H9 (cell line): ENCODE results near the gene MREG. TPM values are rescaled to one million over a fixed set of nuclear protein-coding genes. Genes with fewer than 3 reads are reported as not detected.

Experiments used
- DNase-seq: peaks from one replicate; pipeline ENCODE4 v3.0.0-alpha.2; 2017
- H2AFZ ChIP-seq: one replicate; pipeline ENCODE4 v1.6.1; 2013; ENCODE audit warnings: mild to moderate bottlenecking, low read length, control low read depth, moderate library complexity
- H2AK5ac ChIP-seq: 2 replicates; pipeline ENCODE4 v1.6.1; 2013; ENCODE audit warnings: low read length, control low read depth, mixed read lengths; ENCODE audit not compliant: insufficient read length
- H2BK120ac ChIP-seq: one replicate; pipeline ENCODE4 v1.6.1; 2013; ENCODE audit warnings: low read depth, mild to moderate bottlenecking, low read length, control low read depth, inconsistent platforms; ENCODE audit not compliant: poor library complexity, severe bottlenecking
- H2BK12ac ChIP-seq: 2 replicates; pipeline ENCODE4 v1.6.1; 2013; ENCODE audit warnings: low read length, control low read depth, mixed read lengths, low read depth; ENCODE audit not compliant: insufficient read length
- H2BK15ac ChIP-seq: 2 replicates; pipeline ENCODE4 v1.6.1; 2013; ENCODE audit warnings: low read depth, low read length, control low read depth
- H2BK20ac ChIP-seq: one replicate; pipeline ENCODE4 v1.6.1; 2013; ENCODE audit warnings: low read depth, mild to moderate bottlenecking, low read length, control low read depth, inconsistent platforms; ENCODE audit not compliant: poor library complexity, severe bottlenecking
- H2BK5ac ChIP-seq: 2 replicates; pipeline ENCODE4 v1.6.1; 2013; ENCODE audit warnings: low read length, control low read depth, mixed read lengths; ENCODE audit not compliant: insufficient read length
- H3K14ac ChIP-seq: 2 replicates; pipeline ENCODE4 v1.6.1; 2013; ENCODE audit warnings: low read length, control low read depth; ENCODE audit not compliant: insufficient read depth
- H3K18ac ChIP-seq: 2 replicates; pipeline ENCODE4 v1.6.1; 2013; ENCODE audit warnings: low read depth, mild to moderate bottlenecking, mixed read lengths, low read length, control low read depth; ENCODE audit not compliant: insufficient read length
- H3K23ac ChIP-seq: 2 replicates; pipeline ENCODE4 v1.6.1; 2013; ENCODE audit warnings: low read length, control low read depth, mixed read lengths, low read depth; ENCODE audit not compliant: insufficient read length
- H3K23me2 ChIP-seq: 2 replicates; pipeline ENCODE4 v1.6.1; 2013; ENCODE audit warnings: low read depth, mild to moderate bottlenecking, mixed read lengths, low read length, control low read depth; ENCODE audit not compliant: insufficient read length, poor library complexity, severe bottlenecking
- H3K27ac ChIP-seq: 2 replicates; pipeline ENCODE4 v1.5.1; 2013; ENCODE audit warnings: low read length, control low read depth, mixed read lengths, low read depth; ENCODE audit not compliant: insufficient read length
- H3K27me3 ChIP-seq: 2 replicates; pipeline ENCODE4 v1.6.1; 2013; ENCODE audit warnings: low read length, control low read depth, inconsistent platforms; ENCODE audit not compliant: insufficient read depth
- H3K4ac ChIP-seq: 2 replicates; pipeline ENCODE4 v1.6.1; 2013; ENCODE audit warnings: low read depth, mild to moderate bottlenecking, control low read depth, inconsistent platforms, low read length, moderate library complexity
- H3K4me1 ChIP-seq: 2 replicates; pipeline ENCODE4 v1.6.1; 2013; ENCODE audit warnings: low read length, control low read depth, inconsistent platforms; ENCODE audit not compliant: insufficient read depth
- H3K4me2 ChIP-seq: 2 replicates; pipeline ENCODE4 v1.6.1; 2013; ENCODE audit warnings: low read length, control low read depth, mixed read lengths; ENCODE audit not compliant: insufficient read length, insufficient read depth
- H3K56ac ChIP-seq: 2 replicates; pipeline ENCODE4 v1.6.1; 2013; ENCODE audit warnings: low read depth, mild to moderate bottlenecking, mixed read lengths, low read length, control low read depth; ENCODE audit not compliant: insufficient read length
- H3K79me1 ChIP-seq: 2 replicates; pipeline ENCODE4 v1.6.1; 2013; ENCODE audit warnings: low read depth, mild to moderate bottlenecking, moderate library complexity, low read length, control low read depth, inconsistent platforms; ENCODE audit not compliant: insufficient read depth, poor library complexity, severe bottlenecking
- H3K79me2 ChIP-seq: 2 replicates; pipeline ENCODE4 v1.6.1; 2013; ENCODE audit warnings: low read length, control low read depth, inconsistent platforms; ENCODE audit not compliant: insufficient read depth
- H3K9ac ChIP-seq: 2 replicates; pipeline ENCODE4 v1.6.1; 2013; ENCODE audit warnings: low read length, control low read depth, mixed read lengths; ENCODE audit not compliant: insufficient read length; ENCODE audit errors: extremely low read depth
- H3K9me3 ChIP-seq: one replicate; pipeline ENCODE4 v1.6.1; 2013; ENCODE audit warnings: low read depth, low read length, inconsistent platforms; ENCODE audit not compliant: control insufficient read depth
- H3T11ph ChIP-seq: one replicate; pipeline ENCODE4 v1.6.1; 2013; ENCODE audit warnings: mild to moderate bottlenecking, low read length, control low read depth, inconsistent platforms
- H4K20me1 ChIP-seq: one replicate; pipeline ENCODE4 v1.6.1; 2013; ENCODE audit not compliant: control insufficient read depth, insufficient read length, insufficient read depth
- H4K5ac ChIP-seq: 2 replicates; pipeline ENCODE4 v1.6.1; 2013; ENCODE audit warnings: low read depth, mild to moderate bottlenecking, mixed read lengths, low read length, control low read depth; ENCODE audit not compliant: insufficient read length
- H4K8ac ChIP-seq: replicated peaks from 2 replicates; pipeline ENCODE4 v1.6.1; 2013; ENCODE audit warnings: low read length, control low read depth, mixed read lengths, low read depth; ENCODE audit not compliant: insufficient read length
- H4K91ac ChIP-seq: 2 replicates; pipeline ENCODE4 v1.6.1; 2013; ENCODE audit warnings: low read depth, mild to moderate bottlenecking, moderate library complexity, mixed read lengths, low read length, control low read depth; ENCODE audit not compliant: insufficient read length
- H3K27ac Mint-ChIP-seq, 3 experiments: 2 replicates in 2 of 3; 3 replicates in 1 of 3; pipeline ENCODE4 v1.8.0; 2020 to 2021; ENCODE audit warnings: mixed read lengths in 3 of 3, mild to moderate bottlenecking in 1 of 3, moderate library complexity in 1 of 3
- H3K27me3 Mint-ChIP-seq: 2 replicates; pipeline ENCODE4 v1.8.0; 2021; ENCODE audit warnings: low read depth, mild to moderate bottlenecking, moderate library complexity, mixed read lengths
- H3K36me3 Mint-ChIP-seq, 3 experiments: 2 replicates in 2 of 3; 3 replicates in 1 of 3; pipeline ENCODE4 v1.8.0; 2020 to 2021; ENCODE audit warnings: low read depth in 3 of 3, mixed read lengths in 3 of 3; ENCODE audit not compliant: insufficient read depth in 1 of 3
- H3K4me1 Mint-ChIP-seq, 2 experiments: 2 replicates each; pipeline ENCODE4 v1.8.0; 2020; ENCODE audit warnings: mixed read lengths in 2 of 2
- H3K4me3 Mint-ChIP-seq, 2 experiments: 2 replicates in 1 of 2; 3 replicates in 1 of 2; pipeline ENCODE4 v1.8.0; 2020 to 2021; ENCODE audit warnings: mild to moderate bottlenecking in 2 of 2, mixed read lengths in 2 of 2, moderate library complexity in 1 of 2
- H3K9me3 Mint-ChIP-seq, 2 experiments: 2 replicates in 1 of 2; 3 replicates in 1 of 2; pipeline ENCODE4 v1.8.0; 2020; ENCODE audit warnings: mild to moderate bottlenecking in 2 of 2, mixed read lengths in 2 of 2, moderate library complexity in 1 of 2
- WGBS: extraction: QIAGEN DNeasy Blood & Tissue Kit; methylation state at CpG from one replicate; pipeline ENCODE4 v1.1.7; 2013; ENCODE audit warnings: missing lambda C conversion rate, low lambda C conversion rate, mixed read lengths; ENCODE audit not compliant: insufficient read length; ENCODE audit errors: extremely low coverage; 5-methylcytosine and 5-hydroxymethylcytosine counted together
- total RNA-seq: library from RNA; stranded (reverse); gene quantifications from 2 replicates; pipeline ENCODE4 v1.2.1, GENCODE V29; 2021
- TF ChIP-seq, protein P1 (sequence below): fragments of 200-600 bp; sonication (generic); conservative IDR thresholded peaks from 3 replicates; pipeline ENCODE4 v1.8.0; 2021; ENCODE audit warnings: antibody characterized with exemption, mild to moderate bottlenecking

Gene MREG
- total RNA-seq, 1 experiment from 2014 or later = 21.8 TPM

DNA sequence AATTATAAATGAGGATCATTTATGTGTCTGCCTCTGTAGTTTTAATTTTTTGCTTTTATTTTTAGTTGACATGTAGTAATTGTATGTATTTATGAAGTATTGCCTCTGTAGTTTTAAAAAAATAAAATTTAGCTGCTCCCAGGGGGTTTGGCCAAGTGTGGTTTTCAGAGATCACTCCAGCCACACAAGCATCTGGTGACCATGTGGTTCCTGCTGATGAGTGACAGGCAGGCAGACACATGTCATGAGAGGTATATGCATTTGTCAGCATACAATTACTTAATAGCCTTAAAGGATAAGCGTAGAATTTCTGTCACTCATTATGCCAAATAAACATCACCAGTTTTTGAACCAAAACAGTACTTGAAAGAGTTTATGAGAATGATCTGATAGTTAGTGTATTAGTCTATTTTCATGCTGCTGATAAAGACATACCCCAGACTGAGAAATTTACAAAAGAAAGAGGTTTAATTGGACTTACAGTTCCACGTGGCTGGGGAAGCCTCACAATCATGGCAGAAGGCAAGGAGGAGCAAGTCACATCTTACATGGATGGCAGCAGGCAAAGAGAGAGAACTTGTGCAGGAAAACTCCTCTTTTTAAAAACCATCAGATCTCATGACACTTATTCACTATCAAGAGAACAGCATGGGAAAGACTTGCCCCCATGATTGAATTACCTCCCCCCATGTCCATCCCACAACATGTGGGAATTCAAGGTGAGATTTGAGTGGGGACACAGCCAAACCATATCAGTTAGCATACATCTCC is 29.6 kb downstream of the MREG start:
- H3K23ac ChIP-seq = no peak overlapping the region
- H2BK12ac ChIP-seq = no peak overlapping the region
- H3K4me1 Mint-ChIP-seq = peaks cover 0 to 2% of the 10 kb centered on the region in 2 experiments; a peak in 2 of 4 replicates
- no peak overlapping the region for H3K4me2 ChIP-seq
- 0 out of 7 replicates have a peak overlapping the region, but pooled peaks of 1 of the 3 experiments have one; percentile 34 for H3K27ac Mint-ChIP-seq
- no peak overlapping the region for H3K14ac ChIP-seq
- H2BK120ac ChIP-seq = no peak overlapping the region
- DNase-seq = no peak
- no peak overlapping the region for H2BK5ac ChIP-seq
- H3K79me2 ChIP-seq = peaks cover 4% of the 10 kb centered on the region; the same call in 1 of the 2 replicates
- no peaks in the 10 kb centered on the region; the same call in 1 of the 2 replicates for H3K4me1 ChIP-seq
- no peak overlapping the region for H3K9ac ChIP-seq
- H4K20me1 ChIP-seq = no peaks in the 10 kb centered on the region
- no peak overlapping the region for H4K8ac ChIP-seq
- no peak overlapping the region for H2AFZ ChIP-seq
- no peak overlapping the region for H3K56ac ChIP-seq
- H3K23me2 ChIP-seq = no peaks in the 10 kb centered on the region
- no peak overlapping the region for H3K18ac ChIP-seq
- no peaks in the 10 kb centered on the region for H3K9me3 ChIP-seq
- H3K27me3 Mint-ChIP-seq = no peaks in the 10 kb centered on the region
- TF ChIP-seq, protein P1, sequence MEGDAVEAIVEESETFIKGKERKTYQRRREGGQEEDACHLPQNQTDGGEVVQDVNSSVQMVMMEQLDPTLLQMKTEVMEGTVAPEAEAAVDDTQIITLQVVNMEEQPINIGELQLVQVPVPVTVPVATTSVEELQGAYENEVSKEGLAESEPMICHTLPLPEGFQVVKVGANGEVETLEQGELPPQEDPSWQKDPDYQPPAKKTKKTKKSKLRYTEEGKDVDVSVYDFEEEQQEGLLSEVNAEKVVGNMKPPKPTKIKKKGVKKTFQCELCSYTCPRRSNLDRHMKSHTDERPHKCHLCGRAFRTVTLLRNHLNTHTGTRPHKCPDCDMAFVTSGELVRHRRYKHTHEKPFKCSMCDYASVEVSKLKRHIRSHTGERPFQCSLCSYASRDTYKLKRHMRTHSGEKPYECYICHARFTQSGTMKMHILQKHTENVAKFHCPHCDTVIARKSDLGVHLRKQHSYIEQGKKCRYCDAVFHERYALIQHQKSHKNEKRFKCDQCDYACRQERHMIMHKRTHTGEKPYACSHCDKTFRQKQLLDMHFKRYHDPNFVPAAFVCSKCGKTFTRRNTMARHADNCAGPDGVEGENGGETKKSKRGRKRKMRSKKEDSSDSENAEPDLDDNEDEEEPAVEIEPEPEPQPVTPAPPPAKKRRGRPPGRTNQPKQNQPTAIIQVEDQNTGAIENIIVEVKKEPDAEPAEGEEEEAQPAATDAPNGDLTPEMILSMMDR = no peak
- H4K91ac ChIP-seq = no peak overlapping the region
- H3K4ac ChIP-seq = no peak overlapping the region
- H3K27me3 ChIP-seq = no peaks in the 10 kb centered on the region
- H2AK5ac ChIP-seq = no peak overlapping the region
- peaks cover 38 to 50% (median 42%) of the 10 kb centered on the region in 3 experiments for H3K36me3 Mint-ChIP-seq
- no peak overlapping the region for H4K5ac ChIP-seq
- no peak overlapping the region for H3T11ph ChIP-seq
- H3K79me1 ChIP-seq = no peaks in the 10 kb centered on the region
- no peak overlapping the region for H2BK20ac ChIP-seq
- WGBS = no CpG with 5 or more reads among the region's 2 CpGs
- H3K4me3 Mint-ChIP-seq = no peak overlapping the region
- H3K9me3 Mint-ChIP-seq = peaks cover 21 to 33% of the 10 kb centered on the region in 2 experiments
- no peak overlapping the region for H3K27ac ChIP-seq
- no peak overlapping the region for H2BK15ac ChIP-seq
